Stimulated activated CD4-positive, alpha-beta T cell treated with anti-CD3 and anti-CD28 coated beads, Interleukin-4, amount 100 ng/mL, for 1 hour (primary cell): Measurements from ENCODE around the gene MVD.

Experiments used
- DNase-seq: peaks from one replicate; pipeline ENCODE4 v3.0.0-alpha.2; 2020

MVD gene

GRCh38 chr16:88696441-88696840 is 33.5 kb upstream of the MVD start:
- DNase-seq, result no peak

GRCh38 chr16:88695753-88696152 is 32.9 kb upstream of the MVD start:
- no peak for DNase-seq

GRCh38 chr16:88695218-88695617 is 32.3 kb upstream of the MVD start:
- DNase-seq, result no peak

- DNase-seq, result no peak
These were observed 31.6 kb upstream of the MVD start for GRCh38 chr16:88694221-88695087.

GRCh38 chr16:88693420-88694177 is 30.7 kb upstream of the MVD start:
- no peak for DNase-seq

GRCh38 chr16:88692861-88693260 is 30.0 kb upstream of the MVD start:
- DNase-seq, result no peak

- DNase-seq, result no peak
These were observed 29.2 kb upstream of the MVD start for GRCh38 chr16:88691924-88692560.

- no peak for DNase-seq
These were observed 28.4 kb upstream of the MVD start for GRCh38 chr16:88691129-88691813.

GRCh38 chr16:88690341-88691128 is 27.6 kb upstream of the MVD start:
- DNase-seq, result no peak

- no peak for DNase-seq
These were observed 25.3 kb upstream of the MVD start for GRCh38 chr16:88688013-88688778.

- DNase-seq, result no peak
These were observed 24.8 kb upstream of the MVD start for GRCh38 chr16:88687676-88688012.

- DNase-seq, result no peak
These were observed 24.3 kb upstream of the MVD start for GRCh38 chr16:88687254-88687576.

- peak; percentile 87 for DNase-seq
These were observed 23.8 kb upstream of the MVD start, which contains the start of gene SNAI3 for GRCh38 chr16:88686439-88687253. Gene SNAI3 (minus strand): TSS chr16:88686507. CDS start chr16:88686406, 101 bp downstream.

- DNase-seq, result peak; percentile 54
These were observed 23.2 kb upstream of the MVD start for GRCh38 chr16:88686062-88686438.

- DNase-seq, result peak; percentile 77
These were observed 22.5 kb upstream of the MVD start for GRCh38 chr16:88685156-88686061.

- DNase-seq, result no peak
These were observed 21.8 kb upstream of the MVD start for GRCh38 chr16:88684569-88685155.

GRCh38 chr16:88681709-88682451 is 19.0 kb upstream of the MVD start:
- DNase-seq, result peak; percentile 67

GRCh38 chr16:88681084-88681680 is 18.3 kb upstream of the MVD start:
- DNase-seq, result no peak
